Upper lobe of left lung (tissue), 6 donors: ENCODE data around the gene HOXD12. TPM values are rescaled to one million over a fixed set of nuclear protein-coding genes. Genes with fewer than 3 reads are reported as not detected.
A peak's percentile ranks its signal among the peaks of the same experiment; 100 is the strongest.

Experiments
- ATAC-seq, 2 donors: fragments of 200-7000 bp; cut with Tn5 transposase; one replicate each; pipeline ENCODE4 v1.9.1; 2022; ENCODE audit warnings: mild to moderate bottlenecking in 2 of 2, moderate library complexity in 2 of 2; ENCODE audit not compliant: low FRiP score in 2 of 2
- DNase-seq, 2 donors: peaks; one replicate each; pipeline ENCODE4 v3.0.0-alpha.2; 2019 to 2020
- H3K27ac ChIP-seq, 4 donors: fragments of 200-600 bp; sonication (generic); one replicate each; pipeline ENCODE4 v1.5.1; 2016 to 2019
- H3K27me3 ChIP-seq, 4 donors: fragments of 200-600 bp; sonication (generic); one replicate each; pipeline ENCODE4 v1.5.1; 2017 to 2019
- H3K36me3 ChIP-seq, 4 donors: fragments of 200-600 bp; sonication (generic); one replicate each; pipeline ENCODE4 v1.5.1; 2016 to 2019
- H3K4me1 ChIP-seq, 4 donors: fragments of 200-600 bp; sonication (generic); one replicate each; pipeline ENCODE4 v1.5.1; 2018 to 2019
- H3K4me3 ChIP-seq, 4 donors: fragments of 200-600 bp; sonication (generic); one replicate each; pipeline ENCODE4 v1.5.1; 2017 to 2019; ENCODE audit warnings: mild to moderate bottlenecking in 2 of 4, moderate library complexity in 1 of 4
- H3K9me3 ChIP-seq, 4 donors: fragments of 200-600 bp; sonication (generic); one replicate each; pipeline ENCODE4 v1.5.1; 2018 to 2019
- EP300 ChIP-seq, 4 donors: sonication (generic); formaldehyde crosslinking; IDR thresholded peaks; one replicate each; pipeline ENCODE4 v1.5.1; 2017; ENCODE audit warnings: antibody characterized with exemption in 4 of 4, control low read depth in 2 of 4
- POLR2A ChIP-seq, 4 donors: fragments of 450-650 bp; IDR thresholded peaks; one replicate each; pipeline ENCODE4 v1.5.1; 2016 to 2017; ENCODE audit warnings: antibody characterized with exemption in 4 of 4, mild to moderate bottlenecking in 2 of 4
- POLR2AphosphoS5 ChIP-seq, 2 donors: sonication (generic); formaldehyde crosslinking; IDR thresholded peaks; one replicate each; pipeline ENCODE4 v1.5.1; 2017; ENCODE audit warnings: antibody characterized with exemption in 2 of 2
- WGBS, 2 donors: methylation state at CpG; one replicate each; pipeline ENCODE4 v1.1.5; 2017 to 2018; 5-methylcytosine and 5-hydroxymethylcytosine counted together
- total RNA-seq, 6 donors: library from RNA; depleted of rRNA in 4 of 6; stranded (reverse); fragments of >200 nt in 4 of 6; gene quantifications; one replicate each; pipeline versions ENCODE4 v1.1.0 to v1.2.1, GENCODE V29; 2016 to 2021
- TF ChIP-seq, protein P1 (sequence below), 6 experiments: fragments of 450-650 bp in 4 of 6; fragments of 200-600 bp in 2 of 6; sonication (generic) in 2 of 6; IDR thresholded peaks; one replicate each; pipeline ENCODE4 v1.5.1; 2016 to 2019; ENCODE audit warnings: antibody characterized with exemption in 6 of 6
- donor health status: DM: no; HTN: no; CAD: no; lungs with moderate emphysema.
- donor health status: DM: no; HTN: yes; CAD: no; lungs with severe emphysema.

Gene HOXD12
- total RNA-seq, 6 donors from 2014 or later, result not detected

DNA sequence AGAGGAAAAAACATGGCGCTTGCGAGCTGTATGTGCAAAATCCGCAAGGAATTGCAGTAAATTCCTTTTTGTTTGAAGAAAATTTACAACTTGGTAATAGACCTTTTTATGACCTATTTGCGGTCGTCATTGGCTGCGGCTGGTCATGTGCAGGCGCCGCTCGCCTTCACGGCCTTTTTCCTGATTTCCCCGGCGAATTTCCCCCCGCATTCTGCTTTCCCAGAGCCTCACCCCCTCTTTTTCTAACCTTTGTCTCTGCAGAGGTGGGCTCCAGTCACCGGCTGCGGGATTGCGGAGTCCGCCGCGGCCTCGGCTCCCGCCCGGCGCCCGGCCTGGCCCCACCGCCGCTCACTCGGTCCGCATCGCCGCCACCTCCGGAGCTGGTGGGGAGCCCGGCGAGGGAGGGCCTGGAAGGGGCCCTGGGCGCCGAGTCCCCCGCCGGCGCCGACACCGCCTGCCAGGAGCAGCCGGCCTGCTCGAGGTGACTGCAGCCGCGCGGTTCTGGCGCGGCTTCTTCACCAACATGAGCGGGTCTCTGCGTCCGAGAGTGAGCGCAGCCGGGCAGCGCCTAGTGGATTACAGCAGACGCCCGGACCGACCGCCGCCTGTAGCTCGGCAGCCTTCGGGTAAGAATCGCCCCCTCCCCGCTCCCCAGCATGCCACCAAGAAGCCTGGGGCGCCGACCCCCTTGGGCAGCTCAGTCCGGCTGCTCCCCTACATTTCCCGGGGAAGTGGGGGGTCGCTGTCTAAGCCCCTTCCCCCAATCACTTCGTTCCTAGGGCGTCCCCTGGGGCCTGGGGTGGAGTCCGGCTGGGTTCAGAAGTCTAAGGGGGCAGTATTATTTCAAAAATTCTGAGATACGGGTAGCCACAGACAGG lies 37.0 kb downstream of the HOXD12 start:
- Histone ChIP-seq H3K36me3 (no peaks in the 10 kb centered on the region), H3K27me3 (peaks cover 0 to 71% (median 43%) of the 10 kb centered on the region in 4 donors), H3K9me3 (no peaks in the 10 kb centered on the region), H3K4me1 (peaks cover 21 to 44% (median 29%) of the 10 kb centered on the region in 4 donors), H3K27ac (no peak overlapping the region), H3K4me3 (peak overlapping the region in 3 of 4 donors; percentile 14 to 40 (median 33))
- TF ChIP-seq EP300 (IDR thresholded peaks at IDR 0.05) (no peak), POLR2AphosphoS5 (IDR thresholded peaks at IDR 0.05) (no peak), POLR2A (IDR thresholded peaks at IDR 0.05) (no peak)
- TF ChIP-seq, protein P1, sequence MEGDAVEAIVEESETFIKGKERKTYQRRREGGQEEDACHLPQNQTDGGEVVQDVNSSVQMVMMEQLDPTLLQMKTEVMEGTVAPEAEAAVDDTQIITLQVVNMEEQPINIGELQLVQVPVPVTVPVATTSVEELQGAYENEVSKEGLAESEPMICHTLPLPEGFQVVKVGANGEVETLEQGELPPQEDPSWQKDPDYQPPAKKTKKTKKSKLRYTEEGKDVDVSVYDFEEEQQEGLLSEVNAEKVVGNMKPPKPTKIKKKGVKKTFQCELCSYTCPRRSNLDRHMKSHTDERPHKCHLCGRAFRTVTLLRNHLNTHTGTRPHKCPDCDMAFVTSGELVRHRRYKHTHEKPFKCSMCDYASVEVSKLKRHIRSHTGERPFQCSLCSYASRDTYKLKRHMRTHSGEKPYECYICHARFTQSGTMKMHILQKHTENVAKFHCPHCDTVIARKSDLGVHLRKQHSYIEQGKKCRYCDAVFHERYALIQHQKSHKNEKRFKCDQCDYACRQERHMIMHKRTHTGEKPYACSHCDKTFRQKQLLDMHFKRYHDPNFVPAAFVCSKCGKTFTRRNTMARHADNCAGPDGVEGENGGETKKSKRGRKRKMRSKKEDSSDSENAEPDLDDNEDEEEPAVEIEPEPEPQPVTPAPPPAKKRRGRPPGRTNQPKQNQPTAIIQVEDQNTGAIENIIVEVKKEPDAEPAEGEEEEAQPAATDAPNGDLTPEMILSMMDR (IDR thresholded peaks at IDR 0.05), result no peak
- ATAC-seq (peak in 1 of 2 donors; percentile 50), DNase-seq (peak in 1 of 2 donors; percentile 78)
- 5 to 6% methylated on average over 38 to 56 of the region's 71 CpGs for WGBS, 2 donors

DNA sequence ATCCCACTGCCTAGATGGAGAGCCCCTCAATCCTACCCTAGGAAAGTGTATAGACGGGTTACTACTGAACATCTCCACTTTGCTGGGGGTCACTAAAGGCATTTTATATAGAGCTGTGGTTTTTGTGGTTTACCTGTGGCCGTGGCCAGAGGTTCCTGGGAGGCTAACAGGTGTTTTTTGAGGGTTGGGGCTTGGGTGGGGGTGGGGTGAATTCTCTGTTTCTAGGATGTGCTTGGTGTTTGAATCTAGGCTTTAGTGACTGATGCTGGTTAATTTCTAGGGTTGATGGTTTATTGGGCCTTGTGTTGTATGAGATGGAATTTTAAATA lies 37.6 kb downstream of the HOXD12 start:
- TF ChIP-seq EP300 (IDR thresholded peaks at IDR 0.05) (no peak), POLR2A (IDR thresholded peaks at IDR 0.05) (no peak), POLR2AphosphoS5 (IDR thresholded peaks at IDR 0.05) (no peak)
- TF ChIP-seq, protein P1 (IDR thresholded peaks at IDR 0.05), result no peak
- Histone ChIP-seq H3K4me3 (peak overlapping the region in 1 of 4 donors; percentile 40), H3K4me1 (peaks cover 21 to 41% (median 26%) of the 10 kb centered on the region in 4 donors), H3K27me3 (peaks cover 0 to 65% (median 44%) of the 10 kb centered on the region in 4 donors), H3K36me3 (no peaks in the 10 kb centered on the region), H3K27ac (no peak overlapping the region), H3K9me3 (no peaks in the 10 kb centered on the region)
- ATAC-seq (no peak), DNase-seq (no peak)
- 20 to 25% methylated on average over 1 to 2 of the region's 2 CpGs for WGBS, 2 donors

DNA sequence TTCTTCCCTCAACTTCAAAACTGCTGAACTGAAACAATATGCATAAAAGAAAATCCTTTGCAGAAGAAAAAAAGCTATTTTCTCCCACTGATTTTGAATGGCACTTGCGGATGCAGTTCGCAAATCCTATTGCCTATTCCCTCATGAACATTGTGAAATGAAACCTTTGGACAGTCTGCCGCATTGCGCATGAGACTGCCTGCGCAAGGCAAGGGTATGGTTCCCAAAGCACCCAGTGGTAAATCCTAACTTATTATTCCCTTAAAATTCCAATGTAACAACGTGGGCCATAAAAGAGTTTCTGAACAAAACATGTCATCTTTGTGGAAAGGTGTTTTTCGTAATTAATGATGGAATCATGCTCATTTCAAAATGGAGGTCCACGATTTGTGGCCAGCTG lies 38.3 kb downstream of the HOXD12 start:
- Histone ChIP-seq H3K9me3 (no peaks in the 10 kb centered on the region), H3K4me3 (no peak overlapping the region), H3K27me3 (peaks cover 0 to 58% (median 41%) of the 10 kb centered on the region in 4 donors), H3K4me1 (peaks cover 21 to 38% (median 24%) of the 10 kb centered on the region in 4 donors), H3K27ac (no peak overlapping the region), H3K36me3 (no peaks in the 10 kb centered on the region)
- no peak for ATAC-seq
- TF ChIP-seq POLR2AphosphoS5 (IDR thresholded peaks at IDR 0.05) (no peak), POLR2A (IDR thresholded peaks at IDR 0.05) (no peak), EP300 (IDR thresholded peaks at IDR 0.05) (no peak)
- TF ChIP-seq, protein P1 (IDR thresholded peaks at IDR 0.05), result no peak
- WGBS, 2 donors, result 41 to 44% methylated on average over 8 of the region's 8 CpGs
- DNase-seq, result no peak

DNA sequence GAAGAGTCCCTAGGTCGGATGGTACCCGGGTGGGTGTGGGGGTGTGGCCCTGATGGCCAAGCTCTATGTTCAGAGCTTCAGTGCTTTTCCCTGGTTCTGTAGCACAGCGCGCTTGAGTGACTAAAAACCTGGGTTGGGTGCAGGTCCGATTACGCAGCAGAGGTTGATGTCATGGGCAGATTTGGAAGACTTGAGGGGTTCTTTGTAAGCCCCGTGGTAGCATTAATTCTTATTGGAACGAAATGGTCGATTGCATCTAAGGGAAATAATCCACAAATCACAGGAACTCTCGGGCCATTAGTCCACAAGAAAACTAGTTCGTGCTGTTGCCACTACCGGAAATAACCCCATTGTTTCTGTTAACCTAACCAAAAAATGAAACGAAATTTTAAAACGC lies 38.9 kb downstream of the HOXD12 start:
- Histone ChIP-seq H3K27me3 (peaks cover 0 to 60% (median 38%) of the 10 kb centered on the region in 4 donors), H3K36me3 (no peaks in the 10 kb centered on the region), H3K27ac (no peak overlapping the region), H3K4me1 (peaks cover 21 to 38% (median 24%) of the 10 kb centered on the region in 4 donors), H3K4me3 (no peak overlapping the region), H3K9me3 (no peaks in the 10 kb centered on the region)
- DNase-seq, result no peak
- ATAC-seq, result no peak
- TF ChIP-seq POLR2A (IDR thresholded peaks at IDR 0.05) (no peak), EP300 (IDR thresholded peaks at IDR 0.05) (no peak), POLR2AphosphoS5 (IDR thresholded peaks at IDR 0.05) (no peak)
- TF ChIP-seq, protein P1 (IDR thresholded peaks at IDR 0.05), result no peak
- WGBS, 2 donors, result 13 to 17% methylated on average over 14 of the region's 14 CpGs
